Measurements from ENCODE around the gene PTPN1.

Gene PTPN1

GRCh38 chr20:50510706-50511542, 741 bp downstream of the PTPN1 start:
- in situ Hi-C loops (cut with MboI; ENCODE audit: low sequenced_read_pairs): no loop called here

GRCh38 chr20:50512323-50512722, 2.1 kb downstream of the PTPN1 start:
- in situ Hi-C loops (cut with MboI; ENCODE audit: low sequenced_read_pairs): no loop called here

- in situ Hi-C loops (cut with MboI; ENCODE audit: low sequenced_read_pairs): no loop called here
These were observed 3.2 kb downstream of the PTPN1 start for GRCh38 chr20:50513169-50514034.

DNA sequence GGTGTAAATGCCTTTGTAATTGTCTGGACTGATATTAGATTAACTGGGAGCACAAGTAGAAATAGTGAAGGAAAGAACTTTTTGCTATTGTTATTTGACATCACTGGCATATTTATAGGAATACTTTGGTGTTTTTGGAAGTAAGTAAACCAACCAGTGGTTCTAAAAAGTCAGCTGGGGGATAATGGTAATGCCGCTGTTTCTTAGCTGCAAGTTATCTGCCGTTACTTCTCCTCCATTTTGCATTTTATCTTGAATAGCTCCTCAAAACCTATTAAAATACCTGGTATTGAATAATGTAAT, 3.8 kb downstream of the PTPN1 start:
- in situ Hi-C loops (cut with MboI; ENCODE audit: low sequenced_read_pairs): no loop called here

GRCh38 chr20:50514750-50515149, 4.6 kb downstream of the PTPN1 start:
- in situ Hi-C loops (cut with MboI; ENCODE audit: low sequenced_read_pairs): no loop called here

GRCh38 chr20:50515471-50516106, 5.4 kb downstream of the PTPN1 start:
- in situ Hi-C loops (cut with MboI; ENCODE audit: low sequenced_read_pairs): no loop called here

GRCh38 chr20:50516180-50516934, 6.2 kb downstream of the PTPN1 start:
- in situ Hi-C loops (cut with MboI; ENCODE audit: low sequenced_read_pairs): no loop called here

DNA sequence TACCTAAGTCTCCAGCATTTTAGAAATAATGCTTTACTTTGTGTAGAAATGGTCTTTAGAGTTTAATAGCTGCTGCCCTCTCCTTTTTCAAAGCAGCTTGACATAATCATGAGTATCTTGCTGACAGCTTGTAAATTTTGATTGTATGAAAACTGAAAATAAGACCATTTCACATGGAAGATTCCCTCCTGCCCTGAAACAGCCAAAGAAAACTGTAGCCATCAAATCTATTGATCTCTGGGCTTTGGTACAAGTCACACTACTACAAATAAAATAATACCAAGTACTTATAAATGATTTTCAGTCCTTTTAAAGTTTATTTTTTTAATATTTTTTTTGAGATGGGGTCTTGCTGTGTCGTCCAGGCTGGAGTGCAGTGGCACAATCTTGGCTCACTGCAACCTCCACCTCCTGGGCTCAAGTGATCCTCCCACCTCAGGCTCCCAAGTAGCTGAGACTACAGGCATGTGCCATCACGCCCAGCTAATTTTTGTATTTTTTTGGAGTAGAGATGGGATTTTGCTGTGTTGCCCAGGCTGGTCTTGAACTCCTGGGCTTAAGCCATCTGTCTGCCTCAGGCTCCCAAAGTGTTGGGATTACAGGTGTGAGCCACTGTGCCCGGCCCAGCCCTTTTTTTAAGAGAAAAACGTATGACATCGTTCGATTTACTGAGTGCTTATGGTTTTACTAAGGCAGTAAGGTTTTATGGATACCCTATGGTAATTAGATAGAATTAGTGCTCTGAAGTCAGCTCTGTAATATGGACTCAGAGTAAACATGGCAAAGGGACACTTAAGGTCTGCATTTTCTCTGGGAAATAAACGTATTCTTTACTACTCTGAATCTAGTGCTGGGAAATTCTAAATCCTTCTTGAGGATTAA, 7.0 kb downstream of the PTPN1 start:
- in situ Hi-C loops (cut with MboI; ENCODE audit: low sequenced_read_pairs): no loop called here

DNA sequence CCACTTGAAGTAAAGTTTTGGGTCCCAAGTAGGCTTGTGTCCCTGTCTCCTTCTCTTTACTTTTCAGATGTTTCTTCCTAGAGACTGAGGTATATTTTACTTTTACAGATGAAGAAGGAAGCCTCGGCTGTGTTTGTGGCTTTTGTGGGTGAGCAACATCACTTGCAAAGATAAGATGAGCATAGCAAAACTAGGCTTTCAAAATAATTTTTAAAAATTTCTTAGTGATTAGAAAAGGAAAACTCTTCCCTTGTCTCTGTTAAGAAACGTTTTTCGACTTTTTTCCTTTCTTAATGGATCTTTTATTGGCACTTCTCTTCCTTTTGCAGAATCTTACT, 7.6 kb downstream of the PTPN1 start:
- in situ Hi-C loops (cut with MboI; ENCODE audit: low sequenced_read_pairs): no loop called here

DNA sequence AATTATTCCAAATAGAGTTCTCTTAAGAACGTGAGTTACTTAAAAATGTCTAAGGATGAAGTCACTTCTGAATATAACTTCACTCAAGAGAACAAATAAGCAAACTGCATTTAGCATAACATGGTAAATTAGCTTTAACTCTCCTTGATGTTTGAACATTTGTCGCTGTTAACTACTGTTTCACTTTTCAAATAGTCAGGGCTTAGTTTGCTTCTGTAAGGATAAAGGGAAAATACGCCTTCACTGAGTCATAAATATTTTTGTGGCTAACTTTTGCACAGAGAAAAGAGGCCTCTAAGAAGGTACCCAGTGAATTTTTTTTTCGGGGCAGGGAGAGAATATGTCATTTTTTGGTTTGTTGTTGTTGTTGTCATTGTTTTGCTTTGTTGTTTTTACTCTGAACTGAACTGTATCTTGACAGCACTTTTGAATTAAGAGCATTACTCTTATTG, 8.1 kb downstream of the PTPN1 start:
- in situ Hi-C loops (cut with MboI; ENCODE audit: low sequenced_read_pairs): no loop called here

DNA sequence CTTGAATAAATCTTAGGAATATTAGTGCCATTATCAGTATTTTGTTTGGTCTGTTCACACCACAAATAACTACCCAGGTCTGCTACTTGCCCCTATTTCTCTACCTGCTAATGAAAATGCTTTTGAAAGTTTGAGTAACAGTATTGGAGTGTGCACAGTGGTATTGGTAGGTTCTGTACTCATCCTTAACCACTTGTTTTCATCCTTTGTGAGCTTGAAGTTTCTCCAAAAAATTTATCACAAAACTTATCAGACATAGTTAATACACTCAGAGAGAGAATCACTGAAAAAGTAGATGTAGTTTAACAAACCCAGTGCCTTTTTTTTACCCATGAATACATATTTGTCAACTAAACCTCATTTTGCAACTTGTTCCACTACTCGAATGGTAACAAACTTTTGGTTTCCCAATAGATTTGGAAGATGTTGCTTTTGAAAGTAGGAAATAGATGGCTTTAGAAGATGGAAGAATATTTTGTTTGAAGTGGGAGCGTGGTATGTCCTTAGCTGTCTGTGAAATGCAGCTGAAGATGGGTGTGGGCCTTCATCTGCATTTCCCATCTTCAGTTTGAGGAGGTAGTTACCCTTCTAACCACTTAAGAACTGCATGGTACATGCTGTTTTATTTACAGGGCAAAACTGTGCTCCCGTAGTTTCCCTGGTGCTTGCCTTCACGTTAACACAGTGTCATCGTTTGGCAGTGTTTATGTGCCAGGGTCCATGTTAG, 9.0 kb downstream of the PTPN1 start:
- in situ Hi-C loops (cut with MboI; ENCODE audit: low sequenced_read_pairs): no loop called here

DNA sequence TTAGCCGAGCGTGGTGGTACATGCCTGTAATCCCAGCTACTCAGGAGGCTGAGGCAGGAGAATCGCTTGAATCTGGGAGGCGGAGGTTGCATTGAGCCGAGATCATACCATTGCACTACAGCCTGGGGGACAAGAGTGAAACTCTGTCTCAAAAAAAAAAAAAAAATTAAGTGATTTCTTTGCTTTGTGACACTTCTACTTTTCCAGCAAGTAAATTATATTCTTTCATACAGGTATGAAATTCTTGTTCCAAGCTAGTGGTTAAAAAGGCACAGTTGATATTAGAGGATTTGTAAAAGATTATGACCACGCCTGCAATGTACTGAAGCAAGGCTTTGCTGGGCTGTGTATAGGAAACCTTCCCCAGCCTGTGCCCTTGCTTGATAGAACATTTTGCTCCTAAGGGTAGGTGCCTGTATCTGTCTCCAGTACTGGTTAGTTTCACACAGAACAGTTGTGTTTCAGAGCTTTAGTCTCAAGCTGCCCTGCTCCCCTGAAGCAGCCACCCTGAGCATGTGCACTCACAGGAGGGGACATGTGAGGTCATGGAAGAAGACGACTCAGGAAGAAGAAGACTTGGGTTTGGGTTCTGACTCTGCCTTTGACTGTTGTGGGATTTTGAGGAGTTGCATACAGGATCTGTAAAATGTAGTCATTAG, 10.2 kb downstream of the PTPN1 start:
- in situ Hi-C loops (cut with MboI; ENCODE audit: low sequenced_read_pairs): no loop called here

- in situ Hi-C loops (cut with MboI; ENCODE audit: low sequenced_read_pairs): no loop called here
These were observed 11.3 kb downstream of the PTPN1 start for GRCh38 chr20:50521221-50522052.

- in situ Hi-C loops (cut with MboI; ENCODE audit: low sequenced_read_pairs): no loop called here
These were observed 12.0 kb downstream of the PTPN1 start for GRCh38 chr20:50522053-50522674.

GRCh38 chr20:50523552-50524167, 13.5 kb downstream of the PTPN1 start:
- in situ Hi-C loops (cut with MboI; ENCODE audit: low sequenced_read_pairs): no loop called here

- in situ Hi-C loops (cut with MboI; ENCODE audit: low sequenced_read_pairs): no loop called here
These were observed 15.5 kb downstream of the PTPN1 start for GRCh38 chr20:50525681-50526080.

DNA sequence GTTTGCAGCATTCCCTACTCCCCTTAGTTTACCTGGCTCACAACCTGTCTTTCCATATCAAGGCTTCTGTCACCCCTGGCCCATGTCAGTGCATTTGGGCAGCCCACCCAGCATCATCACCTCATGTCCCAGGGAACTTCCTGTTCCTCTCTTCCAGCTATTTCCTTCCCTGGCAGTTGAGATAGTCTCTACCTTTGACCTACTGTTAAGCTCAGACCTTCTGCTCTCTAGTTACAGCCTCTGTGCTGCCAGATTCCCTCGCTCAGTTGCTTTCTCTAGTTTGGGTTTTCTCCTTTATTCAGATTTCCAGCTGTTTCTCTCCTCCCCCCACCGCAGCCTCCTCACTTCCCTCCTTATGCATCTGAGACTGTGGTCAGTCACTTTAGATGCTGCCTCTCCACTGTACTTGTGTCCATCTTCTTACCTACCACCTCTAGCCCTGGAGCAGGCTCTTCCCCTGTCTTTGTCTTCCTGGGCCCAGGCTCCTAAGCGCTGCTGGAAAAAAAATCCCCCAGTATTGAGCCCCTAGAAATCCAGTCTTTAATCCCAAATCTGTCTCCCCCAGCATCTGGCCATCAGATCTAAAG, 16.3 kb downstream of the PTPN1 start:
- in situ Hi-C loops (cut with MboI; ENCODE audit: low sequenced_read_pairs): no loop called here

All from HL-60/S4 (cell line).